ENCODE results near the gene PLXNB2.

The PLXNB2 gene

GRCh38 chr22:50261615-50262459, 45.6 kb downstream of the PLXNB2 start, which contains the start of gene MAPK12:
Gene MAPK12, minus strand, starts transcription at chr22:50261683. Its CDS starts 174 bp downstream, at chr22:50261509.
- DNase-seq, result no peak

GRCh38 chr22:50260801-50261614, 46.4 kb downstream of the PLXNB2 start:
- no peak for DNase-seq

- DNase-seq, result no peak
These were observed 47.0 kb downstream of the PLXNB2 start for GRCh38 chr22:50260434-50260800.

- DNase-seq, result no peak
These were observed 48.1 kb downstream of the PLXNB2 start for GRCh38 chr22:50259302-50259701.

GRCh38 chr22:50258361-50259292, 48.8 kb downstream of the PLXNB2 start:
- no peak for DNase-seq

GRCh38 chr22:50257451-50258360, 49.7 kb downstream of the PLXNB2 start:
- DNase-seq, result no peak

- no peak for DNase-seq
These were observed 50.4 kb downstream of the PLXNB2 start for GRCh38 chr22:50257041-50257440.

- no peak for DNase-seq
These were observed 51.1 kb downstream of the PLXNB2 start for GRCh38 chr22:50256258-50256862.

- no peak for DNase-seq
These were observed 51.8 kb downstream of the PLXNB2 start for GRCh38 chr22:50255607-50256006.

GRCh38 chr22:50255099-50255498, 52.3 kb downstream of the PLXNB2 start:
- no peak for DNase-seq

GRCh38 chr22:50253941-50254340, 53.5 kb downstream of the PLXNB2 start:
- no peak for DNase-seq

- no peak for DNase-seq
These were observed 54.2 kb downstream of the PLXNB2 start for GRCh38 chr22:50253046-50253915.

- DNase-seq, result peak; percentile 18
These were observed 55.1 kb downstream of the PLXNB2 start for GRCh38 chr22:50252082-50253045.

GRCh38 chr22:50251477-50252081, 55.9 kb downstream of the PLXNB2 start:
- no peak for DNase-seq

- peak; percentile 63 for DNase-seq
These were observed 56.6 kb downstream of the PLXNB2 start, which contains the start of gene HDAC10 for GRCh38 chr22:50250555-50251476. Gene HDAC10, minus strand, starts transcription at chr22:50251265. Its CDS starts 233 bp downstream, at chr22:50251032.

- no peak for DNase-seq
These were observed 57.2 kb downstream of the PLXNB2 start for GRCh38 chr22:50250249-50250554.

All from kidney glomerular epithelial cell (primary cell).